IMR-90 (cell line): ENCODE data around the gene TRAF3IP3. TPM values are rescaled to one million over a fixed set of nuclear protein-coding genes. Genes with fewer than 3 reads are reported as not detected.

Experiments used
- ATAC-seq: fragments of 200-7000 bp; cut with Tn5 transposase; 2 replicates; pipeline ENCODE4 v1.9.1; 2020; ENCODE audit warnings: low read depth, mild to moderate bottlenecking, moderate library complexity
- BruUV-seq: library from RNA; stranded (reverse); fragments of 400-500 nt; replicated peaks from 2 replicates; lab custom pipeline; 2021; lab: Mats Ljungman, UMichigan
- CTCF ChIA-PET: fragments of 300-600 bp; formaldehyde crosslinking; extraction: SDS; loops from one replicate; lab custom pipeline; 2021; ENCODE audit warnings: antibody characterized with exemption; lab: Yijun Ruan, JAX
- POLR2A ChIA-PET: fragments of 300-600 bp; sonication (Branson Sonifier 250); formaldehyde crosslinking; loops from one replicate; lab custom pipeline; 2022; ENCODE audit warnings: antibody characterized with exemption; ENCODE audit not compliant: unreplicated experiment; lab: Charles Lee
- DNase-seq: peaks from one replicate; pipeline ENCODE4 v3.0.0; 2013
- H2AFZ ChIP-seq: replicated peaks from 2 replicates; pipeline ENCODE3; 2013; ENCODE audit warnings: low read length, mild to moderate bottlenecking; ENCODE audit not compliant: poor library complexity
- H2AK5ac ChIP-seq: 2 replicates; pipeline ENCODE4 v1.6.1; 2013; ENCODE audit warnings: low read depth, low read length, inconsistent platforms
- H2AK9ac ChIP-seq: replicated peaks from 2 replicates; pipeline ENCODE3; 2013; ENCODE audit warnings: mild to moderate bottlenecking, low read depth, low read length, moderate library complexity; ENCODE audit not compliant: poor library complexity
- H2BK120ac ChIP-seq: 2 replicates; pipeline ENCODE4 v1.6.1; 2013; ENCODE audit warnings: low read depth, low read length, inconsistent platforms
- H2BK15ac ChIP-seq: 3 replicates; pipeline ENCODE4 v1.6.1; 2013; ENCODE audit warnings: low read depth, low read length, inconsistent platforms
- H2BK20ac ChIP-seq: 2 replicates; pipeline ENCODE4 v1.6.1; 2013; ENCODE audit warnings: low read depth, mild to moderate bottlenecking, inconsistent platforms, low read length, moderate library complexity
- H2BK5ac ChIP-seq: 2 replicates; pipeline ENCODE4 v1.6.1; 2013; ENCODE audit warnings: mild to moderate bottlenecking, low read depth, low read length, inconsistent platforms; ENCODE audit not compliant: poor library complexity, severe bottlenecking
- H3K14ac ChIP-seq: replicated peaks from 2 replicates; pipeline ENCODE4 v1.6.1; 2013; ENCODE audit warnings: low read depth, low read length, inconsistent platforms
- H3K18ac ChIP-seq: 2 replicates; pipeline ENCODE4 v1.6.1; 2013; ENCODE audit warnings: low read depth, low read length, control low read depth
- H3K23ac ChIP-seq: 2 replicates; pipeline ENCODE4 v1.6.1; 2013; ENCODE audit warnings: low read depth, low read length, inconsistent platforms
- H3K27ac ChIP-seq: 2 replicates; pipeline ENCODE4 v1.5.1; 2013; ENCODE audit warnings: mild to moderate bottlenecking, control low read depth, low read length; ENCODE audit not compliant: insufficient read depth
- H3K27me3 ChIP-seq: 2 replicates; pipeline ENCODE4 v1.6.1; 2013; ENCODE audit warnings: low read length; ENCODE audit not compliant: control insufficient read depth, insufficient read depth
- H3K36me3 ChIP-seq: 2 replicates; pipeline ENCODE4 v1.6.1; 2013; ENCODE audit warnings: low read length, mixed read lengths; ENCODE audit not compliant: control insufficient read depth, insufficient read depth
- H3K4ac ChIP-seq: 2 replicates; pipeline ENCODE4 v1.6.1; 2013; ENCODE audit warnings: low read depth, low read length, inconsistent platforms
- H3K4me1 ChIP-seq: 2 replicates; pipeline ENCODE4 v1.6.1; 2013; ENCODE audit warnings: low read length, mixed read lengths; ENCODE audit not compliant: control insufficient read depth, insufficient read depth
- H3K4me2 ChIP-seq: 2 replicates; pipeline ENCODE4 v1.6.1; 2013; ENCODE audit warnings: low read depth, mild to moderate bottlenecking, control low read depth, low read length, moderate library complexity
- H3K4me3 ChIP-seq: 2 replicates; pipeline ENCODE4 v1.5.1; 2013; ENCODE audit warnings: low read depth, mild to moderate bottlenecking, control low read depth, low read length, moderate library complexity; ENCODE audit not compliant: insufficient read depth
- H3K56ac ChIP-seq: 2 replicates; pipeline ENCODE4 v1.6.1; 2013; ENCODE audit warnings: low read length, inconsistent platforms; ENCODE audit not compliant: insufficient read depth; ENCODE audit errors: extremely low read depth
- H3K79me1 ChIP-seq, 2 experiments: 2 replicates each; pipeline ENCODE4 v1.6.1; 2013; ENCODE audit warnings: low read length in 2 of 2, inconsistent platforms in 1 of 2, low read depth in 1 of 2
- H3K9ac ChIP-seq: 2 replicates; pipeline ENCODE4 v1.6.1; 2013; ENCODE audit warnings: low read depth, low read length, control low read depth
- H3K9me1 ChIP-seq: 2 replicates; pipeline ENCODE4 v1.6.1; 2013; ENCODE audit warnings: low read length, inconsistent platforms; ENCODE audit not compliant: insufficient read depth
- H3K9me3 ChIP-seq: 2 replicates; pipeline ENCODE4 v1.6.1; 2013; ENCODE audit warnings: low read length; ENCODE audit not compliant: control insufficient read depth, insufficient read depth
- H4K20me1 ChIP-seq: 2 replicates; pipeline ENCODE4 v1.6.1; 2013; ENCODE audit warnings: low read length, inconsistent platforms; ENCODE audit not compliant: insufficient read depth
- H4K5ac ChIP-seq: 2 replicates; pipeline ENCODE4 v1.6.1; 2013; ENCODE audit warnings: mild to moderate bottlenecking, low read depth, low read length, control low read depth
- H4K8ac ChIP-seq, 2 experiments: 2 replicates each; pipeline ENCODE4 v1.6.1; 2013; ENCODE audit warnings: low read depth in 2 of 2, low read length in 2 of 2, control low read depth in 1 of 2, inconsistent platforms in 1 of 2
- H4K91ac ChIP-seq: 2 replicates; pipeline ENCODE4 v1.6.1; 2013; ENCODE audit warnings: low read depth, low read length, inconsistent platforms; ENCODE audit not compliant: insufficient read depth
- BHLHE40 ChIP-seq: fragments of 150-350 bp; IDR thresholded peaks from 2 replicates; pipeline ENCODE4 v1.6.1; 2016; ENCODE audit warnings: mild to moderate bottlenecking, low read depth, low read length
- CEBPB ChIP-seq: IDR thresholded peaks from 2 replicates; pipeline ENCODE4 v1.6.1; 2012; ENCODE audit warnings: low read depth, low read length, improper control_type of control experiment
- CHD1 ChIP-seq: IDR thresholded peaks from 2 replicates; pipeline ENCODE4 v1.6.1; 2012; ENCODE audit warnings: low read depth, low read length, improper control_type of control experiment
- MAFK ChIP-seq: IDR thresholded peaks from 2 replicates; pipeline ENCODE4 v1.6.1; 2012; ENCODE audit warnings: low read depth, low read length, improper control_type of control experiment
- MAZ ChIP-seq: IDR thresholded peaks from 2 replicates; pipeline ENCODE4 v1.6.1; 2012; ENCODE audit warnings: low read depth, mild to moderate bottlenecking, low read length, improper control_type of control experiment, moderate library complexity, borderline replicate concordance
- MXI1 ChIP-seq: IDR thresholded peaks from 2 replicates; pipeline ENCODE4 v1.6.1; 2012; ENCODE audit warnings: low read depth, mild to moderate bottlenecking, low read length, moderate library complexity, borderline replicate concordance
- NFE2L2 ChIP-seq: fragments of 150-350 bp; IDR thresholded peaks from 2 replicates; pipeline ENCODE4 v1.6.1; 2016; ENCODE audit warnings: low read depth, mild to moderate bottlenecking, low read length
- POLR2A ChIP-seq: IDR thresholded peaks from 2 replicates; pipeline ENCODE4 v1.6.1; 2012; ENCODE audit warnings: mild to moderate bottlenecking, low read depth, low read length
- RAD21 ChIP-seq: IDR thresholded peaks from 2 replicates; pipeline ENCODE4 v1.6.1; 2012; ENCODE audit warnings: low read length, improper control_type of control experiment
- RCOR1 ChIP-seq: IDR thresholded peaks from 2 replicates; pipeline ENCODE4 v1.6.1; 2012; ENCODE audit warnings: mild to moderate bottlenecking, low read length, improper control_type of control experiment; ENCODE audit not compliant: insufficient replicate concordance
- RFX5 ChIP-seq: IDR thresholded peaks from 2 replicates; pipeline ENCODE4 v1.8.0; 2012; ENCODE audit warnings: low read depth, mild to moderate bottlenecking, low read length, moderate library complexity
- SMC3 ChIP-seq: fragments of 150-350 bp; IDR thresholded peaks from 2 replicates; pipeline ENCODE4 v1.6.1; 2016; ENCODE audit warnings: low read depth, mild to moderate bottlenecking, antibody characterized with exemption, low read length, moderate library complexity
- WGBS, 2 experiments: methylation state at CpG; one replicate each; pipeline versions ENCODE4 v1.1.5 to v1.1.7; 2013; ENCODE audit warnings: missing lambda C conversion rate in 2 of 2; ENCODE audit not compliant: insufficient read length in 1 of 2; ENCODE audit errors: extremely low coverage in 2 of 2; 5-methylcytosine and 5-hydroxymethylcytosine counted together
- dilution Hi-C: fragments of 300-500 bp; cut with HindIII; formaldehyde crosslinking; loops from one replicate; pipeline ENCODE4 v1.14.3; 2018; ENCODE audit warnings: low sequenced_read_pairs; ENCODE audit not compliant: unreplicated experiment
- in situ Hi-C: fragments of 300-500 bp; cut with MboI; formaldehyde crosslinking; loops from 3 replicates; pipeline ENCODE4 v1.14.3; 2019; ENCODE audit warnings: low sequenced_read_pairs, inconsistent platforms, mixed read lengths
- intact Hi-C: fragments of 100-400 bp; cut with micrococcal nuclease; formaldehyde crosslinking; loops from 2 replicates; pipeline ENCODE4 v1.10.0; 2022
- polyA plus RNA-seq, 3 experiments: library from polyadenylated mRNA; depleted of rRNA; stranded (reverse); fragments of >200 nt; gene quantifications; 2 replicates each; pipeline ENCODE4 v1.2.3, GENCODE V29; 2012; ENCODE audit warnings: low replicate concordance in 1 of 3
- total RNA-seq: library from RNA; depleted of rRNA; stranded (reverse); fragments of >200 nt; gene quantifications from 2 replicates; pipeline ENCODE4 v1.2.3, GENCODE V29; 2012
- TF ChIP-seq, protein P1 (sequence below): conservative IDR thresholded peaks from 2 replicates; pipeline ENCODE4 v1.5.1; 2012; ENCODE audit warnings: mild to moderate bottlenecking, low read depth, low read length, improper control_type of control experiment
- TF ChIP-seq, protein P2 (sequence below): fragments of 150-350 bp; IDR thresholded peaks from 2 replicates; pipeline ENCODE4 v1.6.1; 2017; ENCODE audit warnings: mild to moderate bottlenecking, antibody characterized with exemption, low read length, low read depth
- TF ChIP-seq, protein P3 (sequence below): fragments of 150-350 bp; IDR thresholded peaks from 2 replicates; pipeline ENCODE4 v1.6.1; 2016; ENCODE audit warnings: low read depth, mild to moderate bottlenecking, low read length, moderate library complexity, borderline replicate concordance

The TRAF3IP3 gene
- total and polyA plus RNA-seq, 2 of the 4 experiments (the other 2 are of a cell fraction) = 0.12 to 0.18 TPM

DNA sequence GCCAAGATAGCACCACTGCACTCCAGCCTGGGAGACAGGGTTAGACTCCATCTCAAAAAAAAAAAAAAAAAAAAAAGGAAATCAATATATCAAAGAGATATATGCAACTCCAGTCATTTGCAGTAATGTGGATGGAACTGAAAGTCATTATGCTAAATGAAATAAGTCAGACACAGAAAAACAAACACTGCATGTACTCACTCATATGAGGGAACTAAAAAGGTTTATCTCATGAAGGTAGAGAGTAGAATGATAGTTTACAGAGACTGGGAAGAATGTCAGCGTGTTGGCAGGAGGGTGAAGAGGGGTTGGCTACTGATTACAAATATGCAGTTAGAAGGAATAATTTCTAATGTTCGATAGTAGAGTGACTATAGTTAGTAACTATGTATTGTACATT lies 38.0 kb upstream of the TRAF3IP3 start:
- Histone ChIP-seq H3K27ac (no peak overlapping the region), H2BK20ac (no peak overlapping the region), H2BK5ac (no peak overlapping the region), H3K4ac (no peak overlapping the region), H2AK9ac (no peak overlapping the region), H3K4me1 (peaks cover 1% of the 10 kb centered on the region), H3K4me3 (no peak overlapping the region), H3K56ac (no peak overlapping the region), H4K20me1 (no peaks in the 10 kb centered on the region), H2BK15ac (no peak overlapping the region), H3K79me1 (no peaks in the 10 kb centered on the region), H3K9me3 (no peaks in the 10 kb centered on the region), H3K36me3 (no peaks in the 10 kb centered on the region), H2AK5ac (no peak overlapping the region), H3K14ac (no peak overlapping the region), H3K9me1 (no peaks in the 10 kb centered on the region), H3K4me2 (no peak overlapping the region), H4K91ac (no peak overlapping the region), H2BK120ac (no peak overlapping the region), H4K5ac (no peak overlapping the region), H2AFZ (no peak overlapping the region), H3K23ac (no peak overlapping the region), H3K9ac (no peak overlapping the region), H3K27me3 (no peaks in the 10 kb centered on the region), H3K18ac (no peak overlapping the region), H4K8ac (no peak overlapping the region)
- intact Hi-C loops = no loop called here
- BruUV-seq = no TSS peak
- ChIA-PET POLR2A (no interaction called here), CTCF (no interaction called here)
- no CpG with 5 or more reads among the region's 2 CpGs for WGBS, 2 experiments
- TF ChIP-seq, protein P1, sequence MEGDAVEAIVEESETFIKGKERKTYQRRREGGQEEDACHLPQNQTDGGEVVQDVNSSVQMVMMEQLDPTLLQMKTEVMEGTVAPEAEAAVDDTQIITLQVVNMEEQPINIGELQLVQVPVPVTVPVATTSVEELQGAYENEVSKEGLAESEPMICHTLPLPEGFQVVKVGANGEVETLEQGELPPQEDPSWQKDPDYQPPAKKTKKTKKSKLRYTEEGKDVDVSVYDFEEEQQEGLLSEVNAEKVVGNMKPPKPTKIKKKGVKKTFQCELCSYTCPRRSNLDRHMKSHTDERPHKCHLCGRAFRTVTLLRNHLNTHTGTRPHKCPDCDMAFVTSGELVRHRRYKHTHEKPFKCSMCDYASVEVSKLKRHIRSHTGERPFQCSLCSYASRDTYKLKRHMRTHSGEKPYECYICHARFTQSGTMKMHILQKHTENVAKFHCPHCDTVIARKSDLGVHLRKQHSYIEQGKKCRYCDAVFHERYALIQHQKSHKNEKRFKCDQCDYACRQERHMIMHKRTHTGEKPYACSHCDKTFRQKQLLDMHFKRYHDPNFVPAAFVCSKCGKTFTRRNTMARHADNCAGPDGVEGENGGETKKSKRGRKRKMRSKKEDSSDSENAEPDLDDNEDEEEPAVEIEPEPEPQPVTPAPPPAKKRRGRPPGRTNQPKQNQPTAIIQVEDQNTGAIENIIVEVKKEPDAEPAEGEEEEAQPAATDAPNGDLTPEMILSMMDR = no peak
- no peak for TF ChIP-seq MAZ
- TF ChIP-seq, protein P2, sequence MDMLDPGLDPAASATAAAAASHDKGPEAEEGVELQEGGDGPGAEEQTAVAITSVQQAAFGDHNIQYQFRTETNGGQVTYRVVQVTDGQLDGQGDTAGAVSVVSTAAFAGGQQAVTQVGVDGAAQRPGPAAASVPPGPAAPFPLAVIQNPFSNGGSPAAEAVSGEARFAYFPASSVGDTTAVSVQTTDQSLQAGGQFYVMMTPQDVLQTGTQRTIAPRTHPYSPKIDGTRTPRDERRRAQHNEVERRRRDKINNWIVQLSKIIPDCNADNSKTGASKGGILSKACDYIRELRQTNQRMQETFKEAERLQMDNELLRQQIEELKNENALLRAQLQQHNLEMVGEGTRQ = no peak
- no peak for TF ChIP-seq MAFK
- TF ChIP-seq RFX5 = no peak
- TF ChIP-seq NFE2L2 = no peak
- TF ChIP-seq, protein P3, sequence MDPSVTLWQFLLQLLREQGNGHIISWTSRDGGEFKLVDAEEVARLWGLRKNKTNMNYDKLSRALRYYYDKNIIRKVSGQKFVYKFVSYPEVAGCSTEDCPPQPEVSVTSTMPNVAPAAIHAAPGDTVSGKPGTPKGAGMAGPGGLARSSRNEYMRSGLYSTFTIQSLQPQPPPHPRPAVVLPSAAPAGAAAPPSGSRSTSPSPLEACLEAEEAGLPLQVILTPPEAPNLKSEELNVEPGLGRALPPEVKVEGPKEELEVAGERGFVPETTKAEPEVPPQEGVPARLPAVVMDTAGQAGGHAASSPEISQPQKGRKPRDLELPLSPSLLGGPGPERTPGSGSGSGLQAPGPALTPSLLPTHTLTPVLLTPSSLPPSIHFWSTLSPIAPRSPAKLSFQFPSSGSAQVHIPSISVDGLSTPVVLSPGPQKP = no peak
- no peak for TF ChIP-seq BHLHE40
- no peak for TF ChIP-seq CEBPB
- no peak for TF ChIP-seq POLR2A
- no peak for TF ChIP-seq CHD1
- TF ChIP-seq RAD21 = no peak
- no peak for TF ChIP-seq RCOR1
- TF ChIP-seq MXI1 = no peak
- TF ChIP-seq SMC3 = no peak
- DNase-seq (no peak), ATAC-seq (no peak)
- dilution Hi-C loops = no loop called here
- in situ Hi-C loops = no loop called here
